Neural cell (in vitro differentiated cells): ENCODE measurements around the gene PLCD1. TPM values are rescaled to one million over a fixed set of nuclear protein-coding genes. Genes with fewer than 3 reads are reported as not detected.

Experiments
- H2AFZ ChIP-seq: fragments of 200-600, 300-800 bp; sonication (generic), shearing (Covaris generic); 2 replicates; pipeline ENCODE4 v1.6.0; 2014; ENCODE audit warnings: low read depth, mild to moderate bottlenecking, antibody characterized with exemption, low read length, moderate library complexity
- H3F3A ChIP-seq: fragments of 200-600 bp; shearing (Covaris generic); 2 replicates; pipeline ENCODE4 v1.6.1; 2016; ENCODE audit warnings: mild to moderate bottlenecking, moderate library complexity, mixed read lengths, antibody characterized with exemption, low read length; ENCODE audit not compliant: insufficient read depth, poor library complexity, severe bottlenecking
- H3K27ac ChIP-seq: fragments of 200-600, 300-800 bp; sonication (generic), shearing (Covaris generic); 2 replicates; pipeline ENCODE4 v1.5.1; 2014; ENCODE audit warnings: mild to moderate bottlenecking, low read length, moderate library complexity
- H3K27me3 ChIP-seq: fragments of 300-800, 200-600 bp; sonication (generic), shearing (Covaris generic); 2 replicates; pipeline ENCODE4 v1.6.0; 2014; ENCODE audit warnings: mild to moderate bottlenecking, low read depth, low read length, moderate library complexity; ENCODE audit not compliant: insufficient read depth
- H3K36me3 ChIP-seq: fragments of 300-800, 200-600 bp; sonication (generic), shearing (Covaris generic); 2 replicates; pipeline ENCODE4 v1.5.1; 2014; ENCODE audit warnings: mild to moderate bottlenecking, antibody characterized with exemption, low read length, moderate library complexity; ENCODE audit not compliant: insufficient read depth
- H3K4me2 ChIP-seq: fragments of 300-800, 200-600 bp; sonication (generic), shearing (Covaris generic); 2 replicates; pipeline ENCODE4 v1.6.0; 2014; ENCODE audit warnings: mild to moderate bottlenecking, low read length
- H3K4me3 ChIP-seq: fragments of 300-800, 200-600 bp; sonication (generic), shearing (Covaris generic); 2 replicates; pipeline ENCODE4 v1.5.1; 2014; ENCODE audit warnings: mild to moderate bottlenecking, low read length, moderate library complexity
- H3K79me2 ChIP-seq: fragments of 200-600 bp; shearing (Covaris generic); replicated peaks from 2 replicates; pipeline ENCODE4 v1.6.0; 2014; ENCODE audit warnings: mild to moderate bottlenecking, low read length, moderate library complexity; ENCODE audit not compliant: insufficient read depth
- H3K9ac ChIP-seq: fragments of 300-800, 200-600 bp; sonication (generic), shearing (Covaris generic); 2 replicates; pipeline ENCODE4 v1.6.1; 2016; ENCODE audit warnings: mild to moderate bottlenecking, low read length, mixed read lengths
- H3K9me2 ChIP-seq: fragments of 200-600 bp; shearing (Covaris generic); 2 replicates; pipeline ENCODE4 v1.6.1; 2016; ENCODE audit warnings: mild to moderate bottlenecking, low read length, mixed read lengths; ENCODE audit not compliant: insufficient read depth
- H3K9me3 ChIP-seq: fragments of 200-600, 300-800 bp; sonication (generic), shearing (Covaris generic); 2 replicates; pipeline ENCODE4 v1.6.1; 2016; ENCODE audit warnings: mild to moderate bottlenecking, mixed run types, low read length, moderate library complexity, mixed read lengths
- H4K20me1 ChIP-seq: fragments of 200-600 bp; shearing (Covaris generic); 2 replicates; pipeline ENCODE4 v1.6.1; 2016; ENCODE audit warnings: mild to moderate bottlenecking, mixed run types; ENCODE audit not compliant: insufficient read depth
- EP300 ChIP-seq: fragments of 450-650 bp; conservative IDR thresholded peaks from 2 replicates; pipeline ENCODE4 v1.6.1; 2014; ENCODE audit warnings: antibody characterized with exemption, mild to moderate bottlenecking, moderate library complexity; ENCODE audit not compliant: poor library complexity, severe bottlenecking
- EZH2 ChIP-seq: fragments of 200-600, 300-800 bp; shearing (Covaris generic), sonication (generic); IDR thresholded peaks from 2 replicates; pipeline ENCODE4 v1.6.1; 2014; ENCODE audit warnings: antibody characterized with exemption, low read length, borderline replicate concordance, mild to moderate bottlenecking; ENCODE audit not compliant: insufficient read depth, poor library complexity, severe bottlenecking
- MXI1 ChIP-seq: fragments of 450-650 bp; conservative IDR thresholded peaks from 2 replicates; pipeline ENCODE4 v1.6.1; 2014; ENCODE audit warnings: antibody characterized with exemption, mild to moderate bottlenecking; ENCODE audit not compliant: poor library complexity, severe bottlenecking
- POLR2AphosphoS5 ChIP-seq: IDR thresholded peaks from 2 replicates; pipeline ENCODE4 v1.6.1; 2012
- RAD21 ChIP-seq: fragments of 450-650 bp; conservative IDR thresholded peaks from 2 replicates; pipeline ENCODE4 v1.6.1; 2014; ENCODE audit warnings: antibody characterized with exemption, mild to moderate bottlenecking, moderate library complexity
- SMC3 ChIP-seq: fragments of 450-650 bp; conservative IDR thresholded peaks from 2 replicates; pipeline ENCODE4 v1.6.1; 2014; ENCODE audit warnings: antibody characterized with exemption, mild to moderate bottlenecking, moderate library complexity; ENCODE audit not compliant: poor library complexity
- TAF1 ChIP-seq: IDR thresholded peaks from 2 replicates; pipeline ENCODE4 v1.6.1; 2012; ENCODE audit warnings: low read depth
- polyA plus RNA-seq: library from polyadenylated mRNA; depleted of rRNA; stranded (reverse); fragments of >200 nt; gene quantifications from 2 replicates; pipeline ENCODE4 v1.2.3, GENCODE V29; 2014
- TF ChIP-seq, protein P1 (sequence below): fragments of 450-650 bp; IDR thresholded peaks from 2 replicates; pipeline ENCODE4 v1.5.1; 2014; ENCODE audit warnings: antibody characterized with exemption, mild to moderate bottlenecking, moderate library complexity; ENCODE audit not compliant: poor library complexity, severe bottlenecking
- TF ChIP-seq, protein P2 (sequence below): IDR thresholded peaks from 2 replicates; pipeline ENCODE4 v1.6.1; 2012; ENCODE audit warnings: borderline replicate concordance

Gene PLCD1
- polyA plus RNA-seq, 1 donor from 2014 or later: 4.6 TPM

DNA sequence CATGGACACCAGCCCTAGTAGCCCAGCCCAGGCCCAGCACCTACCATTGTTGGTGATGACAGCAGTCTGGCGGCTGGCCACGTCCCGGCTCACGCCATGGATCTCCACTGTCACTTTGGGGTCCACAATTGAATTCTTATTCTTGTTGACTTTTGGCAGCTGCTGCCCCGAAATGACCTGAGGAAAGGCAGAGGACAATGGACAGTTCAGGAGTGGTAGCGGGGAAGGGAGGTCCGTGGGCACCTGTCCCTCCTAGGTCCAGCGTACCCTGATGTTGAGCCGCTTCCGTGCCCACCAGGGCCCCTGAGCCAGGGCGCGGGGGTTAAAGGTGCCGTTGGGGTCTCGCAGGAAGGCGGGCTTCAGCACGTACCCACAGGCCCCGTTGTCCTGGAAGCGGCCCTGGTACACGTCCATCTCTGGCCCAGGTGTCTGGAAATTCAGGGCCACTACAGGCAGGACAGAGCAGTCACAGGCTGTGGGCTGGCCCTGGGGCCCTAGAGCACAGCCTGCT is 21.2 kb downstream of the PLCD1 start:
- Histone ChIP-seq H3K9me2 (no peaks in the 10 kb centered on the region), H3K27me3 (no peaks in the 10 kb centered on the region), H3K9ac (no peak overlapping the region), H4K20me1 (no peaks in the 10 kb centered on the region), H3K9me3 (no peaks in the 10 kb centered on the region), H3K27ac (no peak overlapping the region), H2AFZ (no peak overlapping the region), H3K36me3 (no peaks in the 10 kb centered on the region), H3K79me2 (no peaks in the 10 kb centered on the region), H3K4me3 (no peak overlapping the region), H3F3A (no peaks in the 10 kb centered on the region), H3K4me2 (no peak overlapping the region)
- TF ChIP-seq EP300: no peak
- no peak for TF ChIP-seq MXI1
- TF ChIP-seq, protein P1, sequence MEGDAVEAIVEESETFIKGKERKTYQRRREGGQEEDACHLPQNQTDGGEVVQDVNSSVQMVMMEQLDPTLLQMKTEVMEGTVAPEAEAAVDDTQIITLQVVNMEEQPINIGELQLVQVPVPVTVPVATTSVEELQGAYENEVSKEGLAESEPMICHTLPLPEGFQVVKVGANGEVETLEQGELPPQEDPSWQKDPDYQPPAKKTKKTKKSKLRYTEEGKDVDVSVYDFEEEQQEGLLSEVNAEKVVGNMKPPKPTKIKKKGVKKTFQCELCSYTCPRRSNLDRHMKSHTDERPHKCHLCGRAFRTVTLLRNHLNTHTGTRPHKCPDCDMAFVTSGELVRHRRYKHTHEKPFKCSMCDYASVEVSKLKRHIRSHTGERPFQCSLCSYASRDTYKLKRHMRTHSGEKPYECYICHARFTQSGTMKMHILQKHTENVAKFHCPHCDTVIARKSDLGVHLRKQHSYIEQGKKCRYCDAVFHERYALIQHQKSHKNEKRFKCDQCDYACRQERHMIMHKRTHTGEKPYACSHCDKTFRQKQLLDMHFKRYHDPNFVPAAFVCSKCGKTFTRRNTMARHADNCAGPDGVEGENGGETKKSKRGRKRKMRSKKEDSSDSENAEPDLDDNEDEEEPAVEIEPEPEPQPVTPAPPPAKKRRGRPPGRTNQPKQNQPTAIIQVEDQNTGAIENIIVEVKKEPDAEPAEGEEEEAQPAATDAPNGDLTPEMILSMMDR: no peak
- no peak for TF ChIP-seq POLR2AphosphoS5
- TF ChIP-seq EZH2: no peak
- TF ChIP-seq SMC3: no peak
- no peak for TF ChIP-seq RAD21

DNA sequence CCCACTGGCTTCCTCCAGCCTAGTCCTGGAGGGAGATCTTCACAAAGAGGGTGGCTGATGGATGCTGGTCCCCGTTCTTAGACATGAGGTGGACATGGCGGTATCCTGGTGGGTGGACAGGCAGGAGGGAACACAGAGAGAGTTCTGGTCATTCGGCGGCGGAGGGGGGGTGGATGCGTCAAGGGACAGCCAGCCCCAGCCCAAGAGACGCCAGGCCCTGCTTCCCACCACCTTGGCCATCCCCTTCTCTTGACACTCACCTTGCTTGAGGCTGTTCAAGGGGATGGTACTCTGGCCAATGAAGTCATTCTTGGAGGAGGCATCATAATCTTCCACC is 21.7 kb downstream of the PLCD1 start:
- Histone ChIP-seq H2AFZ (no peak overlapping the region), H3K4me2 (no peak overlapping the region), H3K4me3 (no peak overlapping the region), H3K36me3 (no peaks in the 10 kb centered on the region), H3F3A (no peaks in the 10 kb centered on the region), H4K20me1 (no peaks in the 10 kb centered on the region), H3K9me2 (no peaks in the 10 kb centered on the region), H3K9me3 (no peaks in the 10 kb centered on the region), H3K27ac (no peak overlapping the region), H3K27me3 (no peaks in the 10 kb centered on the region), H3K79me2 (no peaks in the 10 kb centered on the region), H3K9ac (no peak overlapping the region)
- TF ChIP-seq RAD21 (no peak), SMC3 (no peak), EP300 (no peak), EZH2 (no peak), TAF1 (no peak), MXI1 (no peak), POLR2AphosphoS5 (no peak)
- TF ChIP-seq, protein P1: no peak
- TF ChIP-seq, protein P2, sequence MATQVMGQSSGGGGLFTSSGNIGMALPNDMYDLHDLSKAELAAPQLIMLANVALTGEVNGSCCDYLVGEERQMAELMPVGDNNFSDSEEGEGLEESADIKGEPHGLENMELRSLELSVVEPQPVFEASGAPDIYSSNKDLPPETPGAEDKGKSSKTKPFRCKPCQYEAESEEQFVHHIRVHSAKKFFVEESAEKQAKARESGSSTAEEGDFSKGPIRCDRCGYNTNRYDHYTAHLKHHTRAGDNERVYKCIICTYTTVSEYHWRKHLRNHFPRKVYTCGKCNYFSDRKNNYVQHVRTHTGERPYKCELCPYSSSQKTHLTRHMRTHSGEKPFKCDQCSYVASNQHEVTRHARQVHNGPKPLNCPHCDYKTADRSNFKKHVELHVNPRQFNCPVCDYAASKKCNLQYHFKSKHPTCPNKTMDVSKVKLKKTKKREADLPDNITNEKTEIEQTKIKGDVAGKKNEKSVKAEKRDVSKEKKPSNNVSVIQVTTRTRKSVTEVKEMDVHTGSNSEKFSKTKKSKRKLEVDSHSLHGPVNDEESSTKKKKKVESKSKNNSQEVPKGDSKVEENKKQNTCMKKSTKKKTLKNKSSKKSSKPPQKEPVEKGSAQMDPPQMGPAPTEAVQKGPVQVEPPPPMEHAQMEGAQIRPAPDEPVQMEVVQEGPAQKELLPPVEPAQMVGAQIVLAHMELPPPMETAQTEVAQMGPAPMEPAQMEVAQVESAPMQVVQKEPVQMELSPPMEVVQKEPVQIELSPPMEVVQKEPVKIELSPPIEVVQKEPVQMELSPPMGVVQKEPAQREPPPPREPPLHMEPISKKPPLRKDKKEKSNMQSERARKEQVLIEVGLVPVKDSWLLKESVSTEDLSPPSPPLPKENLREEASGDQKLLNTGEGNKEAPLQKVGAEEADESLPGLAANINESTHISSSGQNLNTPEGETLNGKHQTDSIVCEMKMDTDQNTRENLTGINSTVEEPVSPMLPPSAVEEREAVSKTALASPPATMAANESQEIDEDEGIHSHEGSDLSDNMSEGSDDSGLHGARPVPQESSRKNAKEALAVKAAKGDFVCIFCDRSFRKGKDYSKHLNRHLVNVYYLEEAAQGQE: no peak
